ENCODE results near the gene UCN. TPM values are rescaled to one million over a fixed set of nuclear protein-coding genes. Genes with fewer than 3 reads are reported as not detected.
"Not testable (repeated sequence)": the region's sequence is repeated elsewhere in the genome, so short reads cannot be mapped to it uniquely, and the experiment has no call there.

UCN gene
- total RNA-seq, 1 experiment from 2014 or later: 0.32 TPM

GRCh38 chr2:27322766-27323595 lies 14.7 kb upstream of the UCN start, which contains the start of gene MPV17:
TSS of gene MPV17 (minus strand) at chr2:27323097. CDS start at chr2:27322517, 580 bp downstream.
- no peaks in the 10 kb centered on the region for H3K27me3 ChIP-seq
- no peaks in the 10 kb centered on the region for H3K9me3 ChIP-seq (replicated peaks)
- H3K4me1 ChIP-seq: peaks cover 19% of the 10 kb centered on the region; the same call in 1 of the 2 replicates
- H3K36me3 ChIP-seq: peaks cover 18% of the 10 kb centered on the region
- peak; percentile 95 to 96 for DNase-seq
- peak within 1 kb of the TSS; percentile 88 for H3K4me3 ChIP-seq
- H3K27ac ChIP-seq: peak within 1 kb of the TSS; percentile 89

GRCh38 chr2:27322301-27322765 lies 14.1 kb upstream of the UCN start:
- peak overlapping the region; percentile 88 for H3K4me3 ChIP-seq
- H3K27me3 ChIP-seq: no peaks in the 10 kb centered on the region
- peaks cover 15% of the 10 kb centered on the region for H3K36me3 ChIP-seq
- H3K4me1 ChIP-seq: peaks cover 19% of the 10 kb centered on the region; the same call in 1 of the 2 replicates
- H3K9me3 ChIP-seq (replicated peaks): no peaks in the 10 kb centered on the region
- peak overlapping the region; percentile 89 for H3K27ac ChIP-seq
- peak in 1 of 2 experiments; percentile 26 for DNase-seq

GRCh38 chr2:27320958-27321543 lies 12.8 kb upstream of the UCN start:
- no peaks in the 10 kb centered on the region for H3K27me3 ChIP-seq
- H3K9me3 ChIP-seq (replicated peaks): no peaks in the 10 kb centered on the region
- no peak overlapping the region for H3K4me3 ChIP-seq
- peaks cover 3% of the 10 kb centered on the region; the same call in 1 of the 2 replicates for H3K36me3 ChIP-seq
- peak; percentile 71 to 75 for DNase-seq
- H3K27ac ChIP-seq: no peak overlapping the region
- H3K4me1 ChIP-seq: peaks cover 19% of the 10 kb centered on the region; the same call in 1 of the 2 replicates

DNA sequence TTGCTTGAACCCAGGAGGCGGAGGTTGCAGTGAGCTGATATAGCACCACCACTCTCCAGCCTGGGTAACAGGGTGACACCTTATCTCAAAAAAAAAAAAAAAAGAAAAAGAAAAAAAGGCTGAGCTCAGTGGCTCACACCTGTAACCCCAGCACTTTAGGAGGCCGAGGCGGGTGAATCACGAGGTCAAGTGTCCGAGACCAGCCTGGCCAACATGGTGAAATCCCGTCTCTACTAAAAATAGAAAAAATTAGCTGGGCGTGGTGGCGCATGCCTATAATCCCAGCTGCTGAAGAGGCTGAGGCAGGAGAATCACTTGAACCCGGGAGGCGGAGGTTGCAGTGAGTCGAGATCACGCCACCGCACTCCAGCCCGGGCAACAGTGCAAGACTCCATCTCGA lies 11.6 kb upstream of the UCN start:
- not testable (repeated sequence) for H3K27ac ChIP-seq; H3K4me3 ChIP-seq; DNase-seq; H3K36me3 ChIP-seq; H3K27me3 ChIP-seq; H3K9me3 ChIP-seq (replicated peaks)
- H3K4me1 ChIP-seq: peaks cover 19% of the 10 kb centered on the region; the same call in 1 of the 2 replicates

- Histone ChIP-seq H3K27me3 (no peaks in the 10 kb centered on the region), H3K4me1 (peaks cover 12% of the 10 kb centered on the region; the same call in 1 of the 2 replicates), H3K9me3 (replicated peaks) (no peaks in the 10 kb centered on the region), H3K36me3 (no peaks in the 10 kb centered on the region), H3K27ac (no peak overlapping the region), H3K4me3 (no peak overlapping the region)
- DNase-seq: no peak
Observed at GRCh38 chr2:27316655-27317412, 8.6 kb upstream of the UCN start.

GRCh38 chr2:27315122-27315521 lies 6.9 kb upstream of the UCN start:
- H3K4me1 ChIP-seq: no peaks in the 10 kb centered on the region
- H3K27ac ChIP-seq: no peak overlapping the region
- no peaks in the 10 kb centered on the region for H3K36me3 ChIP-seq
- no peak for DNase-seq
- H3K9me3 ChIP-seq (replicated peaks): no peaks in the 10 kb centered on the region
- no peaks in the 10 kb centered on the region for H3K27me3 ChIP-seq
- no peak overlapping the region for H3K4me3 ChIP-seq

- H3K27me3 ChIP-seq: no peaks in the 10 kb centered on the region
- DNase-seq: no peak
- H3K4me1 ChIP-seq: no peaks in the 10 kb centered on the region
- H3K27ac ChIP-seq: no peak overlapping the region
- H3K36me3 ChIP-seq: no peaks in the 10 kb centered on the region
- no peaks in the 10 kb centered on the region for H3K9me3 ChIP-seq (replicated peaks)
- no peak overlapping the region for H3K4me3 ChIP-seq
Observed at GRCh38 chr2:27314709-27315108, 6.5 kb upstream of the UCN start.

DNA sequence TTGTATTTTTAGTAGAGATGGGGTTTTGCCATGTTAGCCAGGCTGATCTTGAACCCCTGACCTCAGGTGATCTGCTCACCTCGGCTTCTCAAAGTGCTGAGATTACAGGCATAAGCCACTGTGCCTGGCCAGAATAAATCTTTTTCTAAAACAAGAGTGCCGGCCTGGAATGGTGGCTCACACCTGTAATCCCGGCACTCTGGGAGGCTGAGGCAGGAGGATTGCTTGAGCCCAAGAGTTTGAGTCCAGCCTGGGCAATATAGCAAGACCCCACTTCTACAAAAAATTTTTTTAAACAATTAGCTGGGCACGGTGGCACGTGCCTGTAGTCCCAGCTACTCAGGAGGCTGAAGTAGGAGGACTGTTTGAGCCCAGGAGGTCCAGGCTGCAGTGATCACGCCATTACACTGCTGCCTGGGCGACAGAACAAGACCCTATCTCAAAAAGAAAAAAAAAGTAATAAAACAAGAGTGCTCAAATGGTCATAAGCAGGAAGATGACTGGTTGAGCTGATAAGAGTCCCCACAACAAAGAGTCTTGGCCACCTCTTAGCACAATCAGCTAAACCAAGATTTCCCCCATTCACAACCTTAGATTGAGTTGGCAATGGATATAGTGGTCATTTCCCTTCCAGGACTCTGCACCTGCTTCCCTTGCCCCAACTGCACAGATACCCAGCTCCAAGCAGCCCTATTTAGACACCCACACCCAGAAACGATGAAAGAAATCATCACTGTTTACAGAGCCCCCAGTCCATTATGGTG lies 5.8 kb upstream of the UCN start:
- no peak for DNase-seq
- Histone ChIP-seq H3K9me3 (replicated peaks) (no peaks in the 10 kb centered on the region), H3K27ac (no peak overlapping the region), H3K36me3 (no peaks in the 10 kb centered on the region), H3K4me3 (no peak overlapping the region), H3K4me1 (no peaks in the 10 kb centered on the region), H3K27me3 (no peaks in the 10 kb centered on the region)

DNA sequence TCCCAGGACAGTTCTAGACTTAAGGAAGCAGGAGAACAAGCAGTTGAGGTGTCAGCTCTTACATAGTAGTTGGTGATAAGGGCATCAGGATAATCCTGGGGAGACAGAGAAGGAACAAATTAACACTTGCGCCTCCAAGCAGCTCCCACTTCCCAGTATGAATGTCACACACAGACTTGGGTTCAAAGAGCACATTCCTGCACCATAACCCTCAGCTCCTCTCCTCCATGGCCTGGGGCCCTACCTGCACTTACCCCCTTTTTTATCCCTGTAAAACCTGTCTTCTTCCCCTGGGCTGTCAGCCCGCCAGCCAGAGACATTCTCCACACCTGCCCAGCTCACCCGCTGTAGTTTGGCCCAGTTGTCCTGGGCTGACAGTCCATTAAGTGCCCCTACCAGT lies 3.9 kb upstream of the UCN start:
- Histone ChIP-seq H3K27ac (no peak overlapping the region), H3K4me3 (no peak overlapping the region), H3K27me3 (no peaks in the 10 kb centered on the region), H3K36me3 (peaks cover 4% of the 10 kb centered on the region; the same call in 1 of the 2 replicates), H3K9me3 (replicated peaks) (no peaks in the 10 kb centered on the region), H3K4me1 (no peaks in the 10 kb centered on the region)
- no peak for DNase-seq

GRCh38 chr2:27309651-27310050 lies 1.4 kb upstream of the UCN start:
- Histone ChIP-seq H3K27me3 (no peaks in the 10 kb centered on the region), H3K27ac (no peak overlapping the region), H3K9me3 (replicated peaks) (no peaks in the 10 kb centered on the region), H3K36me3 (peaks cover 4% of the 10 kb centered on the region; the same call in 1 of the 2 replicates), H3K4me3 (no peak overlapping the region), H3K4me1 (no peaks in the 10 kb centered on the region)
- no peak for DNase-seq

DNA sequence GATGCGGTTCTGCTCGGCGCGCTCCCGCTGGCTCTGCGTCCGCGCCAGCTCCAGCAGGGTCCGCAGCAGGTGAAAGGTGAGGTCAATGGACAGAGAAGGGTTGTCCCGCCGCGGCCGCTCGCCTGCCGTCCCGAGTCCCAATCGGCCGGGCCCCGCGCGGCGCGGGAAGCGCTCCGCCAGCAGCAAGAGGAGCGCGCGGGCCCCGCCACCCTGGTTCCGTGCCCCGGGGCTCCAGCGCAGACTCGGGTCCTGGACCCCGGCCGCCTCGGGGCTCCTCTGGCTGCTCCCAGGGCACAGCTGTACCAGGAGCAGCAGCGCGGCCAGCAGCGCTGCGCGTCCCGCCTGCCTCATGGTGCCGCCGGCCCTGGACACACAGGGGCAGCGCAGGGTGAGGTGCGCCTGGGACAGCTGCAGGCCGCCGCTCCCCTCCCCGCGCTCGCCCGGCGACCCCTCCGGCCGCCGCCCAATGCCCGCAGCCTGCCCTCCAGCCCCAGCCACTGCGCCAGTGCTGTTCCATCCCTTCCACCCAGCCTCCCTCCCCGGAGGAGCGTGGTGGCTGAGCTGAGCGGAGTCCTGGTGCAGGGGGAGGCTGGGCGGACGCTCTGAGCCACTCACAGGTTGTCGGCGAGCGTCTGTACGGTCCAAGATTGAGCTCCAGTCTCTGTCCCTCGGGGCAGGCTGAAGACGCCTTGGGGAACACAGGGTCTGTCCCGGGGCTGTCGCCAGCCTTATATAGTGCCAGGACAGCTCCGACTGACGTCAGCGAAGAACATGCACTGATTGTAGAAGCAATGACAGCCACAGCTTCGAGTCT lies 493 bp downstream of the UCN start:
- Histone ChIP-seq H3K27me3 (no peaks in the 10 kb centered on the region), H3K27ac (no peak overlapping the region), H3K4me3 (no peak overlapping the region), H3K4me1 (no peaks in the 10 kb centered on the region; the same call in 1 of the 2 replicates), H3K9me3 (replicated peaks) (no peaks in the 10 kb centered on the region), H3K36me3 (peaks cover 4% of the 10 kb centered on the region; the same call in 1 of the 2 replicates)
- no peak for DNase-seq

DNA sequence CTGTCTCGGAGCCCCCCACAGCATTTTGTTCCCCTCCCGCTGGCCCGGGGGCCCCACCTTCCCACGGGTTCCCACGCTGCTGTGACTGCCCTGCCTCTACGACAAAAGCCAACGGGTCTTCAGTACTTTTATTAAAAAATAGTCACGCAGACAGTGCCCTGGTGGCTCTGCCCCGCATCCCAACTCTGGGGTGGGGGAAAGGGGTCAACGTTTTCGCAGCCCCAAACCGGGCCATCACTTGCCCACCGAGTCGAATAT lies 1.0 kb downstream of the UCN start:
- Histone ChIP-seq H3K27me3 (no peaks in the 10 kb centered on the region), H3K9me3 (replicated peaks) (no peaks in the 10 kb centered on the region), H3K4me1 (no peaks in the 10 kb centered on the region; the same call in 1 of the 2 replicates), H3K36me3 (peaks cover 4% of the 10 kb centered on the region; the same call in 1 of the 2 replicates), H3K4me3 (no peak overlapping the region), H3K27ac (no peak overlapping the region)
- DNase-seq: no peak

DNA sequence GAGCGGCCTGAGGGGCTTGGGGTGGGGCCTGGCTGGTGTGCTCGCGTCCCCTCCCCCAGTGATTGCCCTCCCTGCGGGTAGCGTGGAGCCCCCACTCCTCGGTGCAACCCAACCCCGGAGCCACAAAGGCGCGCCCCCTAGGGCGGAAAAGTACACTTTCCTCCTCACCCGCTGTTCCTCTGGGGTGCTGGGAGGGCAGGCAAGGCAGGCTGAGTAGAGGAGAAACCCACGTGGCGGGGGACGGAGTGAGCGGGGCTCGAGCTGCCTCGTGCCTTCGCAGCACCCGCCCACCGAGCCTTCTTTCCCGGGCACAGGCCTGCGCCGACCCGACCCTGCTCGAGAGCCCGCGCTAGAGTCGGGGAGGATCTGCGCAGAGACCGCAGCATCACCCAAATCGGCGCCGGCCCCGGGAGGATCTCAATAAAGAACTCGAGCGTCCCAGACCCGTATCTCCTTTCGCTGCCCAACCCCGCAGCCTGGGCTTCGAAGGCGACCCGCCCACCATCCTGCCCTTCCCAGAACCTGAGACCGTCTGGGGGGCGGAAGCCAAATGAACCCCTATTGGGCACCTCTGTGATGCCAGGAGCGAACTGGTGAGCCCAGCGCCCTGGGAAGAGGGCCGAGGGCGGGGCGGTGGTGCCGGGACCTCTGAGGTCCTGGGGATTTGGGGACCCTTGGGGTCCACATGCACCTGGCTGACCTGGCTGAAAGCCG lies 1.5 kb downstream of the UCN start:
- no peak overlapping the region for H3K4me3 ChIP-seq
- DNase-seq: no peak
- H3K27me3 ChIP-seq: no peaks in the 10 kb centered on the region
- H3K4me1 ChIP-seq: no peaks in the 10 kb centered on the region; the same call in 1 of the 2 replicates
- H3K9me3 ChIP-seq (replicated peaks): no peaks in the 10 kb centered on the region
- peaks cover 4% of the 10 kb centered on the region; the same call in 1 of the 2 replicates for H3K36me3 ChIP-seq
- no peak overlapping the region for H3K27ac ChIP-seq

Data from SJCRH30 (cell line).